SH-SY5Y (cell line): Measurements from ENCODE around the gene NAGS.

Source experiments
- GATA2 ChIP-seq: IDR thresholded peaks from 2 replicates; pipeline ENCODE4 v1.6.1; 2011; ENCODE audit warnings: mild to moderate bottlenecking, low read depth, low read length
- GATA3 ChIP-seq: IDR thresholded peaks from 2 replicates; pipeline ENCODE4 v1.6.1; 2011; ENCODE audit warnings: low read depth, mild to moderate bottlenecking, low read length, moderate library complexity

NAGS gene

DNA sequence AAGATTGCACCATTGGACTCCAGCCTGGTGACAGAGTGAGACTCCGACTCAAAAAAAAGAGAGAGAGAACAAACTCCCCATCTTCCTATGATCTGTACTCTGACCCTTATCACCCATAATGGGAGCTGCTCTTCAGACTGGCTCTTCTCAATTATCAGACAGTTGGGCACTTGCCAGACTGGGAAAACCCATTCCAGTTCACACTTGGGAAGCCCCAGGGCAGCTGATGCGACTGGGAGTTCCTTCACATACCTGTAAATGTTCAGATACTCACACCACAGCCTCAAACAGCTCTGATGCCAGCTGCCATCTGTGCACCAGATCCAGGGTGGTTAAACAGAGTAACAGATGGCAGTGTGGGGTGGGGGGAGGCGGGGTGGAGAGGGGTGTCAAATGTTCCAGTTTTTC lies 34.2 kb downstream of the NAGS start:
- TF ChIP-seq GATA2 (peak; percentile 76), GATA3 (no peak)

DNA sequence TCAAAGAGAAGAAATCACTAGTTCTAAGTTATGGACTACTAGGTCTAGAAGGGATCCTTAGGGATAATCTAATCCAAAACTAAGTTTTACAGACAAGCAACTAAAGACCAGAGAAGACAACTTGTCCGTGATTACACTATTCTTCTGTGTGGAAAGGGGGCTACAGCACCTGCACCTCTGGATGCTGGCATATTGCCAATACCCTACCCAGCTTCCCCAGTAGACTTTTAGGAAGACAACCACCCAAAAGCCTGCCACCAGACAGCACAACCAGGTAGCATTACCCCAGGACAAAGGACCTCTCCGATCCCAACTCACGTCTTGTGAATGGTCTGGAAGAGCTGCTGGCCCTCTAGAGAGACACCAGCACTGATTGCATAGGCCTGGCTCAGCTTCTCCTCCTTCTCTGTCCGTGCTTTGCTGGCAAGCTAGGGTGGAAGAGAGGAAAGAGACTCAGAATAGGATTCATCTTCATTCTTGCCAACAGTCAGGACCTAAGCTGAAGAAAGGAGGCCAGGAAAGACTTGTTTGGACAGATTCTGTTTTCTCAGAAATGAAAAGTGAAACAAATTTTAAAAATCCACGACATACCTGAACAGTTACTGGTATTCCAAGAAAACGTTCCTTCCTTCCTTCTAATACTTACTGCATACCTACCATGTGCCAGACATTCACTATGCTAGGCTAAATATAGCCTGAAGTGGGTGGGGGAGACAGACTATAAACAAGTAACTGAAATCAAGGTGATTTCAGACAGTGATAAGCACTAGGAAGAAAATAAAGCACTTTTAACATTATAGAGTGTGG lies 35.6 kb downstream of the NAGS start:
- TF ChIP-seq GATA3 (no peak), GATA2 (no peak)

DNA sequence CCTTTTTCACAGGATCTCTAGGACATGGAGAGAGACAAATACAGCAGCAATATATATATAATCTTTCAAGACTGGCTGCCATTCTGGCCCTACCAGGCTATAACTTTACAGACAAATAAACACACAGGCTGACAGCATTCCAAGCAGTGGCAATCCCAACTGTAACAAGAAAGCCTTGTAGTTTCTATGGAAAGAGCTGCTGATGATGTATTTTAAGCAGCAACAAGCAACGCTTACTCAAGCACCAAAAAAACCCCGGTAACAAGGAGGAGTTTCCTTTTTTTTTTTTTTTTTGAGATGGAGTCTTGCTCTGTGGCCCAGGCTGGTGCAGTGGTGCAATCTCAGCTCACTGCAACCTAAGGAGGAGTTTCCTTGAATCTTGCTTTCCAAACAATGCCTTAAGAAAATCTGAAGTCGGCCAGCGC lies 38.9 kb downstream of the NAGS start:
- no peak for TF ChIP-seq GATA2
- TF ChIP-seq GATA3, result no peak

DNA sequence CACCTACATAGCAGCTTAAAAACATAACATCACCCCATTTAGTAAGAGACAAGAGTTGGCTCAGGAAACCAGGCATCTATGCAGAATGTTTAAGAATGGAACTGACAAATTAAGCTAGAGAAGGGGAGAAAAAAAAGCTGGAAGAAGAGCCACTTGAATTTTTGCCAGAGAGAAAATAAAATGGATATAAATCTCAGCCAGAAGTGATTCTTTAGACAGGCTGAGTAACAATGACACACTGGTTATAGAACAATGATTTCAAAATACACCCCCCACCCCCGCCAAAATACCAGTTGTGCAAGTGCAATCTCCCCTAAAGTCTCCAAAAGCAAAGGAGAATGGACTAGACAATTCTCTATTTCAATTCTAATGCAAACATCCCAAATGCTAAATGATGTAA lies 39.6 kb downstream of the NAGS start:
- TF ChIP-seq GATA3 (no peak), GATA2 (no peak)

DNA sequence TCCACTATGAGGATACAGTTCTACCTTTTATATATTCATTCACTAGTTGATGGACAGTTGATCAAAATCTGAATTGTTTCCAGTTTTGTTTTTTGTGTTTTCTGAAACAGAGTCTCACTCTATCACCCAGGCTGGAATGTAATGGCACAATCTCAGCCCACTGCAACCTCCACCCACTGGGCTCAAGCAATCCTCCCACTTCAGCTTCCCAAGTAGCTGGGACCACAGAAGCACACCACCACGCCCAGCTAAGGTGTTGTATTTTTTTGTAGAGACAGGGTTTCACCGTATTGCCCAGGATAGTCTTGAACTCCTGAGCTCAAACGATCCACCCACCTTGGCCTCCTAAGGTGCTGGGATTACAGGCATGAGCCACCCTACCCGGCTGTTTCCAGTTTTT lies 41.1 kb downstream of the NAGS start:
- no peak for TF ChIP-seq GATA3
- no peak for TF ChIP-seq GATA2

DNA sequence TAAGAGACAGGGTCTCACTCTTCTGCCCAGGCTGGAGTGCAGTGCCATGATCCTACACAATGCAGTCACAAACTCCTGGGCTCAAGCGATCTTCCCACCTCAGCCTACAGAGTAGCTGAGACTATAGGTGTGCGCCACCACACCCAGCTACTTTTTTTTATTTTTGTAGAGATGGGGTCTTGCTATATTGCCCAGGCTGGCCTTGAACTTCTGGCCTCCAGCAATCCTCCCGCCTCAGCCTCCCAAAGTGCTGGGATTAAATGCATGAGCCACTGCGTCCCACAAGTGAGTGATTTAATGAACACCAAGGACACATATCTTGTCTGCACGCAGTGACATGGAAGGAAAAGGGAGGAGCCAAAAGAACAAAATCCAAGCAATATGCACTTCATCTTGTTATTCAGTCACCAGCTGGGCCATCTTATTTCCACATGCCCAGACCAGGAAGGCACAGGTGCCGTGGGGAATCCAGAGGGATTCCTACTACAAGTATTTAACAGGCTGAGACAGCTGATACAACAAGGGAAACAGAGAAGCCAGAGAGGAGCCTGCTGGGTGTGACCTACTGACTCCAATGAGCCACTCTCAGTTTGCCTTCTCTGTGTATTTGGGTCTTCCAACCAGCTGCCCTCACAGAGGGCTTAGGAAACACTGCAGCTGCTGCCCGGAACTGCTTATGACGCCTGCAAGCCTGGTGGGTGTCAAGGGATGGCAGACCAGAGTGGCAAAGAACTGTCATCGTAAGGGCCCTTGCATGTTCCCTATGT lies 45.1 kb downstream of the NAGS start:
- no peak for TF ChIP-seq GATA2
- TF ChIP-seq GATA3, result no peak

DNA sequence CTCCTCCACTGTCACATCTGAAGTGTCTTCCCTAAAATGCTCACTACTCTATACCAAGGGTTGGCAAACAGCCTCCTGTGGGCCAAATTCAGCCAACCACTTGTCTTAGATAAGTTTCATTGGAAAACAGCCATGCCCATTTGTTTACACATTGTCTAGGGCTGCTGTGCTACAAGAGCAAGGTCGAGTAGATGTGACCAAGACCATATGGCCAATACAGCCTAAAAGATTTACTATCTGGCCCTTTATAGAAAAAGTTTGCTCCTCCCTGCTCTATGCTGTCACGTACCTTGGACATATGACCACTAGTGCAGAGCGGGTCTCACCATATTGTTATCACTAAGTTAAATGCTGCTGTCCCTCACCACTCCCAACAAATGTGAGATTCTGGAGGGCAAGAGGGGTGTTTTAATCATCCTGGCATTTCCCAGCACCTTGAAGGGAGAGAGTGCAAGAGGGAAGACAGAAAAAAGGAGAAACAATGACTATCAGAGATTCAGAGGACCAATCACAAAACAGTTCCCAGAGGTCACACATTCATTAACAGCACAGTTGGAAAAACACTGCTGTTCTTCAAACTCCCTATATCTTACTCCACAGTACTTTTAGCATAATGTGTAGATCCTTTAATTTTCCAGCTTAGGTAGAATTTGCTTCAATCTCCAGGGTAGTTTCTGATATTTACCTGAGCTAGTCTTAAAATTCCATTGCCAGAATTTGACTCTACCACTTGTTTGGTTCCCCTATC lies 48.9 kb downstream of the NAGS start:
- TF ChIP-seq GATA3, result no peak
- TF ChIP-seq GATA2, result no peak
